Tibial artery (tissue), 4 donors: ENCODE data around the gene ABCC5.

Experiments used
- DNase-seq, 2 donors: peaks; one replicate each; pipeline ENCODE4 v3.0.0-alpha.2; 2019
- H3K27ac ChIP-seq, 2 donors: fragments of 200-600 bp; sonication (generic) in 1 of 2; 1 replicate in 1 of 2; 2 replicates in 1 of 2; pipeline ENCODE4 v1.5.1; 2018 to 2019; ENCODE audit warnings: mild to moderate bottlenecking in 1 of 2
- H3K27me3 ChIP-seq, 2 donors: fragments of 200-600 bp; sonication (generic) in 1 of 2; one replicate each; pipeline versions ENCODE4 v1.5.1 to v1.6.0; 2016 to 2019
- H3K36me3 ChIP-seq, 3 donors: fragments of 200-600 bp; sonication (generic) in 2 of 3; one replicate each; pipeline ENCODE4 v1.5.1; 2016 to 2019; ENCODE audit warnings: mild to moderate bottlenecking in 2 of 3
- H3K4me1 ChIP-seq, 4 donors: fragments of 200-600 bp; sonication (generic) in 2 of 4; 1 replicate in 3 of 4; 2 replicates in 1 of 4; pipeline ENCODE4 v1.5.1; 2016 to 2019
- H3K4me3 ChIP-seq, 2 donors: fragments of 200-600 bp; sonication (generic) in 1 of 2; 1 replicate in 1 of 2; 2 replicates in 1 of 2; pipeline ENCODE4 v1.5.1; 2018 to 2019; ENCODE audit warnings: mild to moderate bottlenecking in 2 of 2
- H3K9me3 ChIP-seq, 3 donors: fragments of 200-600 bp; sonication (generic) in 1 of 3; one replicate each; pipeline ENCODE4 v1.5.1; 2016 to 2019
- intact Hi-C: fragments of 100-400 bp; cut with DNase I; formaldehyde crosslinking; loops from one replicate; pipeline ENCODE4 v1.15.0; 2023; ENCODE audit warnings: low total_unique reads
- TF ChIP-seq, protein P1 (sequence below), 2 experiments: fragments of 200-600 bp in 1 of 2; fragments of 450-650 bp in 1 of 2; IDR thresholded peaks; one replicate each; pipeline ENCODE4 v1.5.1; 2017 to 2019; ENCODE audit warnings: antibody characterized with exemption in 2 of 2, mild to moderate bottlenecking in 1 of 2, moderate library complexity in 1 of 2

Gene ABCC5

DNA sequence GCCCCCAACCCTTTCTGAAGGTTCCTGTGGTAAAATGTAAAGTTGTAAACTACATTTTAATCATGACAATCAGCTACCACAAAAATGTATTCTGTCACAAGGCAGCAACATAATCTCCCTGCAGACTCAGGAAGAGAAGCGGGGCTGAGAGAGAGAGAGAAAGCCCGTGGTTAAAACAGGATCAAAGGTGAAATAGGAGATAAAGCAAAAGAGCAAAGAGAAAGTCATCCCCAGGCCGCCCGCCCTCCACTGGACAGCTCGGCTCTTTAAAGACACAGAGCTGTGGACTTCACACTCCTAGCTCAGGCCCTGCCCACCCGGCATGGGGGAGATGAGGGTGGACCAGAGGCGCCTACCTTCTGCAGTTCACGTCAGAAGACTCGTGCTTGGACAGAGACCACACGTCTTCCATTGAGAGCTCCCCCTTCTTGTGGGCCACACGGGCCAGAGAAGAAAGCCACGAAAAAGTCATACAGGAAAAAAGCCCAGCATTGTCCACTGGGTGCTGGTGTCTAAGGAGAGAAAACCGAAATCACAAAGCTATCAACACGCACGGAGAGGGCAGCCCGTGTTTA is 29.4 kb downstream of the ABCC5 start:
- Histone ChIP-seq H3K36me3 (peaks cover 35 to 60% (median 40%) of the 10 kb centered on the region in 3 donors), H3K9me3 (no peaks in the 10 kb centered on the region), H3K4me1 (no peaks in the 10 kb centered on the region), H3K4me3 (no peak overlapping the region), H3K27ac (no peak overlapping the region), H3K27me3 (no peaks in the 10 kb centered on the region)
- intact Hi-C loops = no loop called here
- TF ChIP-seq, protein P1, sequence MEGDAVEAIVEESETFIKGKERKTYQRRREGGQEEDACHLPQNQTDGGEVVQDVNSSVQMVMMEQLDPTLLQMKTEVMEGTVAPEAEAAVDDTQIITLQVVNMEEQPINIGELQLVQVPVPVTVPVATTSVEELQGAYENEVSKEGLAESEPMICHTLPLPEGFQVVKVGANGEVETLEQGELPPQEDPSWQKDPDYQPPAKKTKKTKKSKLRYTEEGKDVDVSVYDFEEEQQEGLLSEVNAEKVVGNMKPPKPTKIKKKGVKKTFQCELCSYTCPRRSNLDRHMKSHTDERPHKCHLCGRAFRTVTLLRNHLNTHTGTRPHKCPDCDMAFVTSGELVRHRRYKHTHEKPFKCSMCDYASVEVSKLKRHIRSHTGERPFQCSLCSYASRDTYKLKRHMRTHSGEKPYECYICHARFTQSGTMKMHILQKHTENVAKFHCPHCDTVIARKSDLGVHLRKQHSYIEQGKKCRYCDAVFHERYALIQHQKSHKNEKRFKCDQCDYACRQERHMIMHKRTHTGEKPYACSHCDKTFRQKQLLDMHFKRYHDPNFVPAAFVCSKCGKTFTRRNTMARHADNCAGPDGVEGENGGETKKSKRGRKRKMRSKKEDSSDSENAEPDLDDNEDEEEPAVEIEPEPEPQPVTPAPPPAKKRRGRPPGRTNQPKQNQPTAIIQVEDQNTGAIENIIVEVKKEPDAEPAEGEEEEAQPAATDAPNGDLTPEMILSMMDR (IDR thresholded peaks at IDR 0.05) = no peak
- no peak for DNase-seq

DNA sequence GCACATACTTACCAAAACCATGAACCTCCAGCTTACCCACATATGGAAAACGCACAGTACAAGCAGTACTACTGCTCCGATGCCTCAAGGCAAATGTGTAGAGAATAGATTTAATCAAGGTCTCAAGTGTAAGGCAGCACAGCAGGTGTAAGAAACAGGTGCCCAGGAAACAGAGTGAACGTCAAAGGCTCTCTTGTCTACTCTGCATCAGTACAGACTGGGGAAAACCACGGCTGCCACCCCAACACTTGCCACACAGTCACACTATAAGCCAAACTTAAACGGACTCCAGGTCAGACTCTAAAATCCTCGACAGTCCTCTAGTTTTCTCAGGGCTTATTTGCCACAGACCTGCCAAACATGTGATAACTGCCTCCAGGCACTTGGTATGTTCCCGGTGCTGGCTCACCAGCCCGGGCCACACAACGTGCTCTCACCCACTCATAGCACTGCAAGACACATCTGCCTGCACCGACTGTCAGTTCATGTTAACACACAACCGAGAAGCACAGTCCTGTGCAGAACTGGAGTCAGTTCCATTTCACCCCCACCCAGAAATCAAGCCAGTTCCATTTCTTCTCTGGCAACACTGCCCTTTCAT is 30.6 kb downstream of the ABCC5 start:
- TF ChIP-seq, protein P1 (IDR thresholded peaks at IDR 0.05) = no peak
- Histone ChIP-seq H3K4me1 (no peaks in the 10 kb centered on the region), H3K4me3 (no peak overlapping the region), H3K27ac (no peak overlapping the region), H3K36me3 (peaks cover 44 to 72% (median 48%) of the 10 kb centered on the region in 3 donors), H3K9me3 (no peaks in the 10 kb centered on the region), H3K27me3 (no peaks in the 10 kb centered on the region)
- intact Hi-C loops = no loop called here
- no peak for DNase-seq

DNA sequence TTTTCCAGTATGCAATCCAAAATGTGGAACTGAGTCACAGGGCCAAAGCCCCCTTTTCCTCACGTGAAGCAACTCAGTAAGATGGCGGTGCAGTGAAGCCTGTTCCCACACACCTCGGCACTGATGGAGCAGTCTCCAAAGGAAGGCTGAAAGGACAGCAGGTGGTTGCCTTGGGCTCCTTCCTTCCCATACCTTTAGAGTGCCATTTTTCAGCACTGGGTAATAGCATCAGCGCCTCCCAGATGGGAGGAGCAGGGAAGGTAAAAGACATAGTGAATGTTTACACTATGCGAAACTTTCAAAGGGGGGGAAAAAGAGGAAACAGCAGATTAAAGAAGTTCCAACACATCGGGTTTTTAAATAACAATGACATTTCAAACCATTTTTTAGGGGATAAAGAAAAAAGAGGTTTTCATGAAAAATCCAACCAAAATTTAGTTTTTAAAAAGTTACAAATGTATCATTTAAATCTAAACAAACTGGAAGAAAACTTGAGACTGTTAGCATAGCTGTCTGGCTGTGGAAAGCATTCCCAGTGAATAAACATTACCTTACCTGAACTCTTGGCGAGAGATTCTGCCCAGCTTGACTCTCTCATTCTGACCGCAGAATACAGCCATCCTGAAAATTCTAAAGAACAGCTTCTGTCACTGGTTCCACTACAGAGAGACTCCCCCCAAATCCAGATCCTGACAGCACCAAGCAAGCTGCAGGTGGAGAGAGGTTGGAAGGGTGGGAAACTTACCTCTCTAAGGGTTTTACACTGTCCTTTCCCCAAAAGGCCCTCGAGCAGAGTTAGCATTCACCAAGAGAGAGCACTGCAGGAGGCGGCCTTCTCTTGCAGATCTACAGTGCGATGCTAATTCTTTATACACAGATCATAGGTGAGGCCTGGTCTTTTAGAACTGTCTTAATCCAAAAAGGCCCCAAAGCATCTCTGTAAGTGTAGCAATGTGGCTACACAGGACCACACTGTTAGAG is 32.6 kb downstream of the ABCC5 start:
- no peaks in the 10 kb centered on the region for H3K9me3 ChIP-seq
- peaks cover 45 to 82% (median 56%) of the 10 kb centered on the region in 3 donors for H3K36me3 ChIP-seq
- no peak for DNase-seq
- intact Hi-C loops = no loop called here
- H3K4me3 ChIP-seq = no peak overlapping the region
- H3K27me3 ChIP-seq = no peaks in the 10 kb centered on the region
- no peak overlapping the region for H3K27ac ChIP-seq
- H3K4me1 ChIP-seq = no peaks in the 10 kb centered on the region
- TF ChIP-seq, protein P1 (IDR thresholded peaks at IDR 0.05) = no peak

DNA sequence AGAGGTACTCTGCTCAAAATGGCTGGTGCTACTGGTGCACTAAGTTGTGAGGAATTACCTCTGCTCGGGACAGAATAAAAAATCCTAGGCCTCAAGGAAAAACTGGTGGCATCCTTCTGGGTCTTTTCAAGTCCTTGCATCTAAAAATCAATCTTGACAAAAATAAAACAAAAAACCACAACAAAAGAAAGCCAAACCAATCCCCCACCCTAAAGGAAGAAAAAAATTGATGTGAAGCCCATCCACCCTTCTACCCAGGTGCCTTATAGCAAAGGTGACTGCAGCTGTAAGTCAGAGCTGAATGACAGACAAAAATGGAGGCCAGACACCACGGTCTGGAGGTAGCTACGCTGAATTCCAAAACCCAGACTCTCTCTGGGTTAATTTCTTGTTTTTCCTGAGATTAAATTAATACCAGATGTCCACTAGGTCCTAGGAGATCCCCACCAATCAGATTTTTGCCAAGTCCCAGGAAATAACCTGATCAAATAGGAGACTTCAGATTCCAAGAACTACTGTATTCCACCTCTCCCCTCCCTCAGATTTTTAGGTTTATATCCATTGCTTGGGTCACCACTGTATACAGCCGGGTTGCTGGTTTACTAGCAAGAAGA is 33.5 kb downstream of the ABCC5 start:
- Histone ChIP-seq H3K36me3 (peaks cover 50 to 88% (median 55%) of the 10 kb centered on the region in 3 donors), H3K4me3 (no peak overlapping the region), H3K9me3 (no peaks in the 10 kb centered on the region), H3K27ac (no peak overlapping the region), H3K4me1 (no peaks in the 10 kb centered on the region), H3K27me3 (no peaks in the 10 kb centered on the region)
- DNase-seq = no peak
- TF ChIP-seq, protein P1 (IDR thresholded peaks at IDR 0.05) = no peak
- intact Hi-C loops = no loop called here

DNA sequence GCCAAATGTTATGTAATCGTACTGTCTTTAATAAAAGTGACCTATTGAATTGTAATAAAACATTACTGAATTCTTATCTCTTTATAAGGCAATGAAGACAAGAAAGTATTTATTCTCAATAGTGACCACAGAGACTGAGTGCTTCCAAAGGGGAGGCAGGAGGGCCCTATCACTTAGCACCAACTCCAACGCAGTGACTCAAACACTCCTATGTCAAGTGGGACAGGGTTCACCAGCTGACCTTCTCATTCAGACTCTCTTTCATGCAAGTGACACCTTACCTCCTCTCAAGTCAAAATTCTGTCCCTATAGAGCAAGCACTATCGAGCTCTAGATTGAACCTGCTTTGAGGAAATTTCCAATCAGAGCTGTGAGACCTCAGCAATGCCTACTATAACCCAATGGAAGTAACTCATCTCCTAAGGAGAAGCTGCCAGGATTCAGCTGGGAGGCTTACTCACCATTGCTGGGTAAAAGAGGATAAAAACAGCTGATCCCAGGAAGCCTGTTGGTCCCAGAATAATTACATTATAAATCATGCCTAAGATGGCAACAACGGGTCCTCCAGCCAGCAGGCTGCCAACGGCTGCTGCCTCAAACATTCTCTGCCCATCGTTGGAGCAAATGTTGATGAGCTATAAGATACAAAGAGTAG is 35.6 kb downstream of the ABCC5 start:
- no peaks in the 10 kb centered on the region for H3K9me3 ChIP-seq
- H3K27me3 ChIP-seq = no peaks in the 10 kb centered on the region
- TF ChIP-seq, protein P1 (IDR thresholded peaks at IDR 0.05) = no peak
- no peak overlapping the region for H3K4me3 ChIP-seq
- peaks cover 43 to 86% (median 49%) of the 10 kb centered on the region in 3 donors for H3K36me3 ChIP-seq
- no peak for DNase-seq
- intact Hi-C loops = no loop called here
- no peaks in the 10 kb centered on the region for H3K4me1 ChIP-seq
- no peak overlapping the region for H3K27ac ChIP-seq
